ENCODE measurements around the gene MED9.

The MED9 gene

DNA sequence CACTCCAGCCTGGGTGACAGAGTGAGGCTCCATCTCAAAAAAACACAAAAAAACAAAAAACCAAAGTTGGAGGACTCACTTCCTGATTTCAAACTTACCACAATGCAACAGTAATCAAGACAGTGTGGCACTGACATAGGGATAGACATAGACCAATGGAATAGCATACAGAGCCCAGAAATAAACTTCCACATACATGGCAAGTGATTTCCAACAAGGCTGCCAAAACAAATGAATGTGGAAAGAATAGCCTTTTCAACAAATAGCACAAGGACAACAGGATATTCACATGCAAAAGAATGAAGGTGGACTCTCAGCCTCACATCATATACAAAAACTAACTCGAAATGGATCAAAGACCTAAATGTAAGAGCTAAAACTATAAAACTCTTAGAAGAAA is 56.2 kb downstream of the MED9 start:
- Histone ChIP-seq H3K4me2 (ENCODE audit: low read length) (no peak overlapping the region), H3K27ac (ENCODE audit: low read depth, low read length, poor library complexity, severe bottlenecking) (no peak overlapping the region), H4K20me1 (ENCODE audit: insufficient read depth, low read length) (no peaks in the 10 kb centered on the region), H3K36me3 (ENCODE audit: insufficient read depth, low read length) (no peaks in the 10 kb centered on the region), H3K9ac (ENCODE audit: low read length) (no peak overlapping the region), H3K9me2 (ENCODE audit: low read depth, low read length) (no peaks in the 10 kb centered on the region), H3K9me3 (ENCODE audit: low read length) (no peaks in the 10 kb centered on the region), H3K27me3 (ENCODE audit: insufficient read depth, low read length) (peaks cover 7% of the 10 kb centered on the region; the same call in 1 of the 2 replicates), H3K79me2 (ENCODE audit: insufficient read depth, low read length) (no peaks in the 10 kb centered on the region), H3F3A (ENCODE audit: insufficient read depth, low read length) (no peaks in the 10 kb centered on the region), H3K4me1 (ENCODE audit: insufficient read depth, low read length, severe bottlenecking) (no peaks in the 10 kb centered on the region), H3K4me3 (ENCODE audit: low read depth, low read length, poor library complexity, severe bottlenecking) (no peak overlapping the region), H2AFZ (ENCODE audit: low read length) (no peak overlapping the region)
- TF ChIP-seq, protein P1, sequence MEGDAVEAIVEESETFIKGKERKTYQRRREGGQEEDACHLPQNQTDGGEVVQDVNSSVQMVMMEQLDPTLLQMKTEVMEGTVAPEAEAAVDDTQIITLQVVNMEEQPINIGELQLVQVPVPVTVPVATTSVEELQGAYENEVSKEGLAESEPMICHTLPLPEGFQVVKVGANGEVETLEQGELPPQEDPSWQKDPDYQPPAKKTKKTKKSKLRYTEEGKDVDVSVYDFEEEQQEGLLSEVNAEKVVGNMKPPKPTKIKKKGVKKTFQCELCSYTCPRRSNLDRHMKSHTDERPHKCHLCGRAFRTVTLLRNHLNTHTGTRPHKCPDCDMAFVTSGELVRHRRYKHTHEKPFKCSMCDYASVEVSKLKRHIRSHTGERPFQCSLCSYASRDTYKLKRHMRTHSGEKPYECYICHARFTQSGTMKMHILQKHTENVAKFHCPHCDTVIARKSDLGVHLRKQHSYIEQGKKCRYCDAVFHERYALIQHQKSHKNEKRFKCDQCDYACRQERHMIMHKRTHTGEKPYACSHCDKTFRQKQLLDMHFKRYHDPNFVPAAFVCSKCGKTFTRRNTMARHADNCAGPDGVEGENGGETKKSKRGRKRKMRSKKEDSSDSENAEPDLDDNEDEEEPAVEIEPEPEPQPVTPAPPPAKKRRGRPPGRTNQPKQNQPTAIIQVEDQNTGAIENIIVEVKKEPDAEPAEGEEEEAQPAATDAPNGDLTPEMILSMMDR (IDR thresholded peaks at IDR 0.05; ENCODE audit: low read length), result no peak
- TF ChIP-seq EZH2 (IDR thresholded peaks at IDR 0.05; ENCODE audit: borderline replicate concordance, low read length), result no peak

DNA sequence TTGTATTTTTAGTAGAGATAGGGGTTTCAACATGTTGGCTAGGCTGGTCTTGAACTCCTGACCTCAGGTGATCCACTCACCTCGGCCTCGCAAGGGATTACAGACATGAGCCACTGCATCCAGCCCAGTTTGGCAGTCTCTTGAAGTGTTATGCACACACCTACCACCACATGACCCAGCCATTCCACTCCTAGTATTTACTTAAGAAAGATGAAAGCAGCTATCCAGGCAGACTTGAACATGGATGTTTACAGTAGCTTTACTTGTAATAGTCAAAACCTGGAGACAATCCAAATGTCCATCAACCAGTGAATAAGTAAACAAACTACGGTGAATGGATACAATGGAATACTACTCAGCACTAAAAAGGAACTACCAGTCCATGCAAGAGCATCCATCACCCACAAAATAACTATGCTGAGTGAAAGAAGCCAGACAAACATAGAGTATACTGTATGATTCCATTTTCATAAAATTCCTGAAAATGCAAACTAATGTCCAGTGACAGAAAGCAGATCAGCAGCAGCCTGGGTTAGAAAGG is 57.2 kb downstream of the MED9 start:
- Histone ChIP-seq H2AFZ (ENCODE audit: low read length) (no peak overlapping the region), H3K9me3 (ENCODE audit: low read length) (no peaks in the 10 kb centered on the region), H3K27ac (ENCODE audit: low read depth, low read length, poor library complexity, severe bottlenecking) (no peak overlapping the region), H3K36me3 (ENCODE audit: insufficient read depth, low read length) (no peaks in the 10 kb centered on the region), H3K4me1 (ENCODE audit: insufficient read depth, low read length, severe bottlenecking) (no peaks in the 10 kb centered on the region), H3K4me2 (ENCODE audit: low read length) (no peak overlapping the region), H3K9ac (ENCODE audit: low read length) (no peak overlapping the region), H3K9me2 (ENCODE audit: low read depth, low read length) (no peaks in the 10 kb centered on the region), H3F3A (ENCODE audit: insufficient read depth, low read length) (no peaks in the 10 kb centered on the region), H3K4me3 (ENCODE audit: low read depth, low read length, poor library complexity, severe bottlenecking) (no peak overlapping the region), H3K79me2 (ENCODE audit: insufficient read depth, low read length) (no peaks in the 10 kb centered on the region), H4K20me1 (ENCODE audit: insufficient read depth, low read length) (no peaks in the 10 kb centered on the region), H3K27me3 (ENCODE audit: insufficient read depth, low read length) (peaks cover 7% of the 10 kb centered on the region; the same call in 1 of the 2 replicates)
- TF ChIP-seq, protein P1 (IDR thresholded peaks at IDR 0.05; ENCODE audit: low read length), result no peak
- no peak for TF ChIP-seq EZH2 (IDR thresholded peaks at IDR 0.05; ENCODE audit: borderline replicate concordance, low read length)

DNA sequence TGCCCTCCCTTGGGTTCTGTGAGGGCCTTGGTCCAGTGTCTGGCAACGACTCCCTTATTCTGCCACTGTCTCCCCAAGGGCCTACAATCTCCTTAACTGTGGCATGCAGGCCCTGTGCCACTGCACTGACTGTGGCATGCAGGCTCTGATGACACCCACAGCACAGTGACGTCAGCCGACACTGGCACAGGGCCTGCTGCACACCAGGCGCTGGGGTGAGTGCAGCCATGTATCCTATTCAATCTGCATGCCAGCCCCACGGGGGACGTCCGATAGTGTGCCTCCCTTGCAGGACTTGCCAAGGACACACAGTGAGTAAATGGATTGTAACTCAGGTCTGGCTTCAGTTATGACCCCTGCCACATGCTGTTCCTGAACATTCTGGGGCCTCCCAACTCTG is 59.2 kb downstream of the MED9 start:
- H3K4me1 ChIP-seq (ENCODE audit: insufficient read depth, low read length, severe bottlenecking), result no peaks in the 10 kb centered on the region
- no peaks in the 10 kb centered on the region for H3K36me3 ChIP-seq (ENCODE audit: insufficient read depth, low read length)
- no peaks in the 10 kb centered on the region for H3K9me2 ChIP-seq (ENCODE audit: low read depth, low read length)
- H4K20me1 ChIP-seq (ENCODE audit: insufficient read depth, low read length), result no peaks in the 10 kb centered on the region
- H3K4me2 ChIP-seq (ENCODE audit: low read length), result no peak overlapping the region
- no peak overlapping the region for H3K27ac ChIP-seq (ENCODE audit: low read depth, low read length, poor library complexity, severe bottlenecking)
- H2AFZ ChIP-seq (ENCODE audit: low read length), result no peak overlapping the region
- H3K9ac ChIP-seq (ENCODE audit: low read length), result no peak overlapping the region
- no peaks in the 10 kb centered on the region for H3K9me3 ChIP-seq (ENCODE audit: low read length)
- TF ChIP-seq EZH2 (IDR thresholded peaks at IDR 0.05; ENCODE audit: borderline replicate concordance, low read length), result no peak
- TF ChIP-seq, protein P1 (IDR thresholded peaks at IDR 0.05; ENCODE audit: low read length), result no peak
- H3F3A ChIP-seq (ENCODE audit: insufficient read depth, low read length), result no peaks in the 10 kb centered on the region
- peaks cover 7% of the 10 kb centered on the region; the same call in 1 of the 2 replicates for H3K27me3 ChIP-seq (ENCODE audit: insufficient read depth, low read length)
- H3K4me3 ChIP-seq (ENCODE audit: low read depth, low read length, poor library complexity, severe bottlenecking), result no peak overlapping the region
- H3K79me2 ChIP-seq (ENCODE audit: insufficient read depth, low read length), result no peaks in the 10 kb centered on the region
